Measurements from ENCODE around the gene BRD9.

DNA sequence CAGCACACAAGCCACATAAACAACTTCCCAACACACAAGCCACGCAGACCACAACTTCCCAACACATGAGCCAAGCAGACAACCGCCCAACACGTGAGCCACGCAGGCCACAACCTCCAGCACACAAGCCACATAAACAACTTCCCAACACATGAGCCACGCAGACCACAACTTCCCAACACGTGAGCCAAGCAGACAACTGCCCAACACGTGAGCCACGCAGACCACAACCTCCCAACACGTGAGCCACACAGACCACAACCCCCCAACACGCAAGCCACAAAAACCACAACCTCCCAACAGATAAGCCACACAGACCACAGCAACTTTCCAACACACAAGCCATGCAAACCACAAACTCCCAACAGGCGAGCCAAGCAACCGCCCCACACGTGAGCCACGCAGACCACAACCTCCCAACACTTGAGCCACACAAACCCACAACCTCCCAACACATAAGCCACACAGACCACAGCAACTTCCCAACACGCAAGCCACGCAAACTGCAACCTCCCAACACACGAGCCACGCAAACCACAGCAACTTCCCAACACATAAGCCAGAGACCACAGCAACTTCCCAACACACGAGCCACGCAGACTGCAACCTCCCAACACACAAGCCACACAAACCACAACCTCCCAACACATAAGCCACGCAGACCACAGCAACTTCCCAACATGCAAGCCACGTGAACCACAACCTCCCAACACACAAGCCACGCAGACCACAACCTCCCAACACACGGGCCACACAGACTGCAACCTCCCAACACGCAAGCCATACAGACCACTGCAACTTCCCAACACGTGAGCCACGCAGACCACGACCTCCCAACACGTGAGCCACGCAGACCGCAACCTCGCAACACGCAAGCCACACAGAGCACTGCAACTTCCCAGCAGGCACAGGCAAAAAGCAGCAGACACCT lies 10.1 kb downstream of the BRD9 start:
- TF ChIP-seq, protein P1, sequence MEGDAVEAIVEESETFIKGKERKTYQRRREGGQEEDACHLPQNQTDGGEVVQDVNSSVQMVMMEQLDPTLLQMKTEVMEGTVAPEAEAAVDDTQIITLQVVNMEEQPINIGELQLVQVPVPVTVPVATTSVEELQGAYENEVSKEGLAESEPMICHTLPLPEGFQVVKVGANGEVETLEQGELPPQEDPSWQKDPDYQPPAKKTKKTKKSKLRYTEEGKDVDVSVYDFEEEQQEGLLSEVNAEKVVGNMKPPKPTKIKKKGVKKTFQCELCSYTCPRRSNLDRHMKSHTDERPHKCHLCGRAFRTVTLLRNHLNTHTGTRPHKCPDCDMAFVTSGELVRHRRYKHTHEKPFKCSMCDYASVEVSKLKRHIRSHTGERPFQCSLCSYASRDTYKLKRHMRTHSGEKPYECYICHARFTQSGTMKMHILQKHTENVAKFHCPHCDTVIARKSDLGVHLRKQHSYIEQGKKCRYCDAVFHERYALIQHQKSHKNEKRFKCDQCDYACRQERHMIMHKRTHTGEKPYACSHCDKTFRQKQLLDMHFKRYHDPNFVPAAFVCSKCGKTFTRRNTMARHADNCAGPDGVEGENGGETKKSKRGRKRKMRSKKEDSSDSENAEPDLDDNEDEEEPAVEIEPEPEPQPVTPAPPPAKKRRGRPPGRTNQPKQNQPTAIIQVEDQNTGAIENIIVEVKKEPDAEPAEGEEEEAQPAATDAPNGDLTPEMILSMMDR (conservative IDR thresholded peaks at IDR 0.05 in 1 of 2, IDR thresholded peaks at IDR 0.05 in 1 of 2; ENCODE audit: low read depth in 1 of 2, low read length in 2 of 2) = no peak
- TF ChIP-seq EZH2 (IDR thresholded peaks at IDR 0.05; ENCODE audit: low read length, missing control alignments) = no peak

All from fibroblast of lung (primary cell).